B cell (primary cell): Measurements from ENCODE around the gene CEMIP.

ENCODE experiments used
- CTCF ChIP-seq: fragments of 200-600 bp; IDR thresholded peaks from one replicate; pipeline ENCODE4 v1.8.0; 2022; ENCODE audit warnings: antibody characterized with exemption, mild to moderate bottlenecking
- EZH2 ChIP-seq: IDR thresholded peaks from 2 replicates; pipeline ENCODE4 v1.6.1; 2012; ENCODE audit warnings: borderline replicate concordance, low read depth, mild to moderate bottlenecking, moderate library complexity, low read length; ENCODE audit not compliant: insufficient read depth, poor library complexity, severe bottlenecking

GRCh38 chr15:80997692-80998091 is 218.5 kb downstream of the CEMIP start:
- TF ChIP-seq CTCF (no peak), EZH2 (no peak)
